Measurements from ENCODE around the gene MAP3K4.

DNA sequence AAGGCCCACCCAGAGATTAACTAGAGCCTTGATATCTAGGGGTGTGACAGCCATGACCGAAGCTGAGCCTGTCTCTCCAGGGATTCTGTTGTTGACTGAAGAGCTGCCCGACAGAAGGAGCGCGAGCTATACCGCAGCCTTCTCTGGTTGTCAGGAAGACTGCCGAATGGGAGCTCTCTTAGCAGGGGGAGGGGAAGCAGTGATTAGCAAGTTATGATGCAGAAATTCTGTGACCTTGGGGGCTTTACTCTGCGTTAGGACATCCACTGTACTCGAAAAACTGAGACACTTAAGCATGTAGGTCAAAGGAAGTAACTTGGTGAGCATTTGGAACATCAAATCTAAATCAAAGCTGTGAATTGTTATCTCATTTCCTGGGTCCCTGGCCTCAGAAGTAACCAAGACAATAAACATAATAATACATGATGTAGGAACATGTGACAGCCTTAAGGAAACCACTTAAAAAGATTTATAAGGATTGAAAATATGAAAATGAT, 84.7 kb downstream of the MAP3K4 start:
- TF ChIP-seq, protein P1, sequence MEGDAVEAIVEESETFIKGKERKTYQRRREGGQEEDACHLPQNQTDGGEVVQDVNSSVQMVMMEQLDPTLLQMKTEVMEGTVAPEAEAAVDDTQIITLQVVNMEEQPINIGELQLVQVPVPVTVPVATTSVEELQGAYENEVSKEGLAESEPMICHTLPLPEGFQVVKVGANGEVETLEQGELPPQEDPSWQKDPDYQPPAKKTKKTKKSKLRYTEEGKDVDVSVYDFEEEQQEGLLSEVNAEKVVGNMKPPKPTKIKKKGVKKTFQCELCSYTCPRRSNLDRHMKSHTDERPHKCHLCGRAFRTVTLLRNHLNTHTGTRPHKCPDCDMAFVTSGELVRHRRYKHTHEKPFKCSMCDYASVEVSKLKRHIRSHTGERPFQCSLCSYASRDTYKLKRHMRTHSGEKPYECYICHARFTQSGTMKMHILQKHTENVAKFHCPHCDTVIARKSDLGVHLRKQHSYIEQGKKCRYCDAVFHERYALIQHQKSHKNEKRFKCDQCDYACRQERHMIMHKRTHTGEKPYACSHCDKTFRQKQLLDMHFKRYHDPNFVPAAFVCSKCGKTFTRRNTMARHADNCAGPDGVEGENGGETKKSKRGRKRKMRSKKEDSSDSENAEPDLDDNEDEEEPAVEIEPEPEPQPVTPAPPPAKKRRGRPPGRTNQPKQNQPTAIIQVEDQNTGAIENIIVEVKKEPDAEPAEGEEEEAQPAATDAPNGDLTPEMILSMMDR (IDR thresholded peaks at IDR 0.05; ENCODE audit: borderline replicate concordance, extremely low read depth, low read length, poor library complexity, severe bottlenecking) = no peak
- no peak for TF ChIP-seq EZH2 (IDR thresholded peaks at IDR 0.05; ENCODE audit: borderline replicate concordance, low read depth, low read length, severe bottlenecking)

Data from DND-41 (cell line).